HG03095 (cell line): ENCODE results near the gene B4GALT6.
"Not testable (repeated sequence)": the region's sequence is repeated elsewhere in the genome, so short reads cannot be mapped to it uniquely, and the experiment has no call there.

Source experiments
- ATAC-seq: cut with Tn5 transposase; IDR thresholded peaks from one replicate; pipeline ENCODE4 v1.9.1; 2021; ENCODE audit warnings: moderate library complexity; ENCODE audit not compliant: unreplicated experiment

Gene B4GALT6, protein sequence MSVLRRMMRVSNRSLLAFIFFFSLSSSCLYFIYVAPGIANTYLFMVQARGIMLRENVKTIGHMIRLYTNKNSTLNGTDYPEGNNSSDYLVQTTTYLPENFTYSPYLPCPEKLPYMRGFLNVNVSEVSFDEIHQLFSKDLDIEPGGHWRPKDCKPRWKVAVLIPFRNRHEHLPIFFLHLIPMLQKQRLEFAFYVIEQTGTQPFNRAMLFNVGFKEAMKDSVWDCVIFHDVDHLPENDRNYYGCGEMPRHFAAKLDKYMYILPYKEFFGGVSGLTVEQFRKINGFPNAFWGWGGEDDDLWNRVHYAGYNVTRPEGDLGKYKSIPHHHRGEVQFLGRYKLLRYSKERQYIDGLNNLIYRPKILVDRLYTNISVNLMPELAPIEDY

DNA sequence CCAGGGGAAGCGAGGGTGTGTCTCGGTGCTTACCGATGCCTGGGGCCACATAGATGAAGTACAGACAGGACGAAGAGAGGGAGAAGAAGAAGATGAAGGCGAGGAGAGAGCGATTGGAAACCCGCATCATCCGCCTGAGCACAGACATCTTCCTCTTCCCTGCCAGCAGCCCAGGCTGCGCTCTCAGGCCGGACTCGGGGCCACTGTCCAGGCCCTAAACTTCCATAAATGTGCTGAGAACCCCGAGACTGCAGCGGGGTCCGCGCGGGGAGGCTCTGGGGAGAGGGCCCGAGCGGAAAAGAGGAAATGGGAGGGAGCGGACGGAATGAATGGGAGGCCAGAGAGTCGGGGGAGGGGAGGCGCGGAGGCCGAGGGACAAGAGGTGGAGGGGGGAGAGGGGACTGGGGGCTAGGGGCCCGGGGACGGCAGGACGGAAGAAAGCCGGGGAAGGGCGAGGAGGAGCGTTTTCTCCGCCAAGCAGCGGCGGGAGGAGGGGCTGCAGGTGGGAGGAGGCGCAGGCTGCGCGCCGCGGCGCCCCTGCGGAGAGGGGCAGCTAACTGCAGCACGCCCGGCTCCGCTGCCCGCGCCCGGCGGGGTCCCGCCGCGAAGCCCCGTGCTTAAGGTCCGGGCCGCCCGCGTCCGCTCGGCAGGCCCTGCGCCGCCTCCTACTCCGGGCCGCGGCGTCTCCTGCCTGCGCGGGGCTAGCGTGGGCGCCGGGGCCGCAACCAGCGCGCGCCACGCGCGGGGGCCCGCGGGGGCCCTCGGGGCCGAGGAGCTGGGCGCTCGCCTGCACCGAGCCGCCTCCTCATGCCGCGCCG lies at the start of gene B4GALT6:
TSS of gene B4GALT6 (minus strand) at position 303 of the 818 bp plus-strand sequence. CDS start at position 148, 155 bp downstream.
- peak; percentile 32 for ATAC-seq

DNA sequence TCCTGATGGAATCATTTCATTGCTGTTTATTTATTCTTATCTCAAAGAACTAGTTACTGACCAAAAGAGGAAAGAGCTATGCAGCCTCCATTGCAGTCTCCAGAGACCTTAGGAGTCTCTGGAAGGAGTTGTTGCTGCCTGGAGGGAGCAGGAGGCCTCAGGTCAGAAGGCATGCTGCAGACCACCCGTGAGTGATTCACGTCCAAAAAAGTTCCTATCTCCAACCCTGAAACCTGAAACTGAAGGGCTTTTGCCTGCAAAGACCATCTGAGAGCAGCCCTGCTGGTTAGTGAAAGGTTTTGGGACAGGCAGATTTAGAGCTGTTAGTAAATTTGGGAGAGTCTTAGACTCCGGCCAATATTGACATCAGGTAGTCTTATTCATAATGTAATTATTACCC lies 47.2 kb upstream of the B4GALT6 start:
- no peak for ATAC-seq

DNA sequence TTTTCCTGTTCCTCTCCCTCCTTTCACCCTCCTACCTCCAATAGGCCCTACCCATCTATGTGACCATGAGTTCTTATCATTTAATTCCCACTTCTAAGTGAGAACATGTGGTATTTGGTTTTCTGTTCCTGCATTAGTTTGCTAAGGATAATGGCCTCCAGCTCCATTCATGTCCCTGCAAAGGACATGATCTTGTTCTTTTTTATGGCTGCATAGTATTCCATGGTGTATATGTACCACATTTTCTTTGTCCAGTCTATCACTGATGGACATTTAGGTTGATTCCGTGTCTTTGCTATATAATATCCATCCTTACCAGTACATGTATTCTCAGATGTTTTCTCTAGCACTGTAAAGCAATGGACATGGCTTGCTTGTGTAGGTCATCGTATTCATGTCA lies 44.8 kb upstream of the B4GALT6 start:
- ATAC-seq = not testable (repeated sequence)

DNA sequence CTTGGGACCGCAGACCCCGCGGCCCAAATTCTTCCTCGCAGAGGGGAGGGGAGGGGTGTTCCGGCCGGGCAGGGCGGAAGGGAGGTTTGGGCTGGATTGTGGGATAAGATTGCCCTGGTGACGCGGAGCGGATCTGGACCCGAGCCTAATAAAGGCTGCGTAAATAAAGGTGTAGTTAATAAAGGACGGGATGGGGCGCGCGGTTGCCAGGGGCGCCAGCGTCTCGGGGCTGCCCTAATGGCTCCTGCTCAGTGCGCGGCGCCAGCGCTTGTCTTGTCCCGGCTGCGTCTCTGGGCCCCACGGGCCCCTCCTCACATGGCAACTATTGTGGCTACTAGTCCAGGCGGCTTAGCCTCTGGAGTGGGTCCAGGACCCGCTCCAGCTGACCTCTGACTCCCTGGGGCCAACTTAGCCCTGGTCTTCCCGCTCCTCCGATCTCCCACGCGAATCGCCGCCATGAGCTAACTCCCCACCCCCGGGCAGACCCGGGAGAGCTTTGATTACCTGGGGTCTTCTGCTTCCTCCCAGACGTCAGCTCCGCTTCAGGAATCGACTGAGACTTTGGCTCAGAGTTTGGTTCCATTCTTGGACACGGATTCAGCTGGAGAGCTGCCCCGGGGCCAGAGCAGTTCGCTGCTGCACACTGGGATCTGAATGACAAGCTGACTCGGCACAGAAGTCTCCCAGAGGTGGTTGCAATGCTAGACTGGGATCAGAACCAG lies 39.8 kb upstream of the B4GALT6 start:
- ATAC-seq = no peak

DNA sequence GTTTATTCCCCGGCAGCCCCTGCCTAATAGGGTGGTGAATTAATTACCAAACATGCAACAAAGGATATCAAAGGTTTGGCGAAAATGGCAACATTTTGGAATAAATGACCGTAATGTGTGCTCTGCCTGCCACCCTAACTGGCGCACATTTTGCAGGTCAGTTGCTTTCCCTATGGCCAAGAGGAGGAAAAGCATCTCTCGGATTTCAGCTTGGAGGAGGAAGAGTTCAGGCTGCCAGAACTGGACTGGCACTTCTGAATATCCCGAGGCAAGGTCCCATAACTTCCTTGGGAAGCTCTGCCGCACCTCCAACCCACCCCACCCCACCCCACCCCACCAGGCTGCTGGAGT lies 39.2 kb upstream of the B4GALT6 start:
- ATAC-seq = no peak

DNA sequence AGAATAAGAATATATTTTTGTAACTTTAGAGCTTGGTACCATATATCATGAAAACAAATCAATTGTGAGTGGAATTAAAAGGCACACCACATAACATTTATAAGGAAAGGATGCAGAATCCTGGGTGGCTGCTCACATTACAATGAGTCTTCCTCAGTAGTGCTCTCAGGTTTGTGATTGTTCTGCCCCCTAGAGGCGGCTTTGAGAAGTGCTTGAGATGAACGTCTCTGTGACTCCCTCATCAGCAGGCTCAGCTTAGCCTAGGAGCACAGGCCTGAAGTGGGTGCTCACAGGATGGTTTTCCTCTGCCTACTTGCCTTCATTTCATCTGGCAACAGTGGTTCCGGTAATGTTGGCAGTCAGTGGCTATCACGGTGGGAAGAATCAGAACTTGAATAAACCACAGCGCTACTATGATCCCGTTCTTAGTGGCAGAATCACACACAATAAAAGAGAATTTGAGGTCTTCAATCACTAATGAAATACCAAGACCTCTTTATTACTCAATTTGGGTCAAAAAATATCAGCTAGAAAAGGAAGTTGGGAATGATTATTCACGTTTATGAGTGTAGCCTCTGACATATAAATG lies 38.1 kb upstream of the B4GALT6 start:
- ATAC-seq = peak; percentile 97

DNA sequence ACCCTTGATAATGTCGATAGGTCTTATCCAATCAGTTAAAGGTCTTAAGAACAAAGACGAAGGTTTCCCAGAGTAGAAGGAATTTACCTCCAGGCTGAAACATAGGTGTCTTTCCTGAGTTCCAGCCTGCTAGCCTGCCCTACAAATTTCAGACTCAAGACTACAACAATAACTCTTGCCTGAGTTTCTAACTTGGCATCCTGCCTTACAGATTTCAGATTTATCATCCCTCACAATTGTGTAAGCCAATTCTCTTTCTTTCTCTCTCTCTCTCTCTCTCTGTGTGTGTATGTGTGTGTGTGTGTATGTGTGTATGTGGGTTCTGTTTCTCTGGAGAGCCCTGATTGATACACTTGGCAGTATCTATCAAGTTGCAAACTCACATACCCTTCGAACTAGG lies 37.2 kb upstream of the B4GALT6 start:
- no peak for ATAC-seq

DNA sequence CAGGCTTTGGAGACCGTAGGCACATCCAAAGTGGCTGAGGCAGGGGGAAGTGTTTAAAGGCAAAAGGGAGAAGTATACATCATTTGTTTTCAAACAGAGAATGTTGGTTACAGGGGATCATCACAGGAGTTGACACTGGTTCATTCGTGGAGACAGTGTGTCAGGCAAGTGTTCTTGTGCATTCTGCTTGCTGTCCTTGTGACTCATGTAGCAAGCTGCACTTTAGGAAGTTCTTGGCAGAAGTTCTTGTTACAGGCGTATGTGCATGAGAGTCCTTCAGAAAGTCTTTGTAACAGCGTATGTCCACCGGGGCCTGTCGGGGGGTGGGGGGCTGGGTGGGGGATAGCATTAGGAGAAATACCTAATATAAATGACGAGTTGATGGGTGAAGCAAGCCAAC lies 36.5 kb upstream of the B4GALT6 start:
- ATAC-seq = no peak

DNA sequence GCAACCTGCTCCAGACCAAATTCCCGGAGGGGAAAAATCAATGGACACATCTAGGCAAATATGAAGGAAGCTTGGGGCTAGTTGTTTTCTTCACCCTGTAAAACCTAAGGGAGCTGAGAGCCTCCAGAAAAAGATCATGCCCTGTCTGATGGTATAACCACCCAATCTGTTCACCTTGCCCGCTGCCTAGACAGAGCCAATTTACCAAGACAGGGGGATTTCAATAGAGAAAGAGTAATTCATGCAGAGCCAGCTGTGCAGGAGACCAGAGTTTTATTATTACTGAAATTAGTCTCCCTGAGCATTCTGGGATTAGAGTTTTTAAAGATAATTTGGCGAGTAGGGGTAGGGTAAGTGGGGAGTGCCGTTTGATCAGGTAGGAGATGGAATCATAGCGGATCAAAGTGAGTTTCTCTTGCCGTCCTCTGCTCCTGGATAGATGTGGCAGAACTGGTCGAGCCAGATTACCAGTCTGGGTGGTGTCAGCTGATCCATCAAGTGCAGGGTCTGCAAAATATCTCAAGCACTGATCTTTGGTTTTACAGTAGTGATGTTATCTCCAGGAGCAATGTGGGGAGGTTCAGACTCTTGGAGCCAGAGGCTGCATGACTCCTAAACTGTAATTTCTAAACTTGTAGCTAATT lies 35.1 kb upstream of the B4GALT6 start:
- no peak for ATAC-seq

DNA sequence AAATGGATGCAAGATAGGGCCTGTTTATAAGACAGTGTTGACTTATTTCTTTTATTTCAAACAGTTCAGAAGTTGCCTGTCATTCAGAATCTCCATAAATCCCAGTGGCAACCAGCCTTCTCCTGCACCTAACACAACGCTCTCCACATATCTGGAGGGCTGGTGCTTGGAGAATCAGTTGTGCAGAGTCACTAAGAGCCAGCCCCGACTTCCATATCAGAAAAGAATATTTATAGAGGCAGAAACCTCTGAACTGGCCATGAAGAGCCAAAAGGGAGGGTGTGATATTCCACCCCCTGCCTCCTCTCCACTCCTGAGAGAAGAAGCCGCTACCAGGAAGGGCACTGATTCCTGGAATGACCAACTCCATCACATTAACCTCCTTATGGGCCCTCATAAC lies 34.0 kb upstream of the B4GALT6 start:
- no peak for ATAC-seq

DNA sequence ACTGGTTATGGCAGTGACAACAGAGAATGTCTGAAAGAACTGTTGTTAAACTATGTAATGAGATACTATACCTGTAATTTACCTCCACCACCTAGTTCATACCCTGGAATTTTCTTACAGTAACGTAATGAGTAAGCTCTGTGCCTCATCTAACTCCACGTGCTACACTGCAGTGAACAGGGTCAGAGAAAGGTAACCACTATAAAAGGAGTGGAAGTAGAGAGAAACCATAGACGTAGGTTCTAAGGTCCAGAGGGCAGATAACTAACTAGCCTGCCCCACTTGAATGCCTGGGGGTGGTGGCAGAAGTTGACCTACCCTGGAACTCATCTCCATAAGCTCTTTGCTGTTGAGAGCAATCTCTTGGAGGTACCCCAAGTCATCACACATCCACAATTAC lies 32.0 kb upstream of the B4GALT6 start:
- no peak for ATAC-seq

DNA sequence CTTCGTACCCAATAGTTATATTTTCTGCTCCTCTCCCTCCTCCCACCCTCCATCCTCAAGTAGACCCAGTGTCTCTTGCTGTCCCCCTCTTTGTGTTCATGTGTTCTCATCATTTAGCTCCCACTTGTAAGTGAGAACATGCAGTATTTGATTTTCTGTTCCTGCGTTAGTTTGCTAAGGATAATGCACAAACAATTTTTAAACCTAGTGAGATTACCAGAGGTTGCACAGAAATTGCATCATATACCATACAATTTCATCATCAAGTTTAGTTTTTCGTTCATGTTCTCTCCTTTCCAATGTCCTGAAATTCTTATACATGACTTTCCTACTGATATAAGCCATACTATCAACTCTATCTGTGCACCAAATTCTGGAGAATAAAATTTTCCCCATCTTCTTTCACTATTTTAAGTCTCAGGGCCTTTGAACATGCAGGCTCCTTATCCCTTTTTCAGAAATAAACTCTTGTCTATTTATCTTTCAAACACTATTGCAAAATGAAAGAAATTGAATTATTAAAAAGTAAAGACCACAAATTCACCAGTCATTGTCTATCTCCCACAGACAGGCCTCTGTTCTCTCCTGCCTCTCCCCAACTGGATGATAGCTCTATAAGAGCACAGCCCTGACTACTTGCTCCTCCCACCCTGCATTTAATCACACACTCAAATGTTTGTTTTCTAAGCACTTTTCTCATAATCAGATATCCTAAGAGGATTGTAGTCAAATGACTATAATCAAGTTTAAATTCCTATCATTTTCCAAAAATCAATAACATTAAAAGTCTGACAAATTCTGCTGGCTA lies 27.2 kb upstream of the B4GALT6 start:
- ATAC-seq = no peak

DNA sequence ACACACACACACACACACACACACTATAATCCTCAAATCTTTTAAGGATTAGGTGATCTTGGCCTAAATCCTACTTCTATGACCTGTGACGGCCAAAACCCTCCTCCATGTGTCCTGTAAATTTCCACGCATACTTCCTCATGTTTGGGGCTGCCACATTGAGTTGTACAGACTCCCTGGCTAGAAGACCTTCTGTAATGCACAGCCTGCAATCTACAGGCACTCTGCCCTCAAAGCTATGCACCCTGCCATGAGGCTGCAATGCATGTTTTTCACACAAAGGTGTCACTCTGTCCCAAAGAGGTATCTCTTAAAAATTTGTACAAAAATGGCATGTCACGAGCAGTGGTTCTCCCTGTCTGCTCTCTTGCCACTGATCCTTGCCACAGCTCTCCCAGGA lies 26.4 kb upstream of the B4GALT6 start:
- no peak for ATAC-seq

DNA sequence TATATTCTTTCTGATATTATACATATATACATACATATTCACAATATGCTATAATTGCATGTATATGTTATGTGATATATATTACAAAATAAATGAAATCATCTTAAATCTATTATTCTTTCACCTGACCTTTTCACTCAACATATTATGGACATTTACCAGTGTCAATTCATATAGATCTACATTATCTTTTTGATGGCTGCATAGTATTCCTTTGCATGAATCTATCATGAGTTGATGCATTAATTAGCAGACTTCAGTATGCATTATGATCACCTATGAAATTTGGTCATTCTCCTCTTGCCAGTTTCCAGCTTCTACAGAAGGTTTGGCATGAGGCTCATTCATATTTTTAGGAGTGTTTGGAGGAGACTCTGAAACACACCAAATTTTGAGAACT lies 23.4 kb upstream of the B4GALT6 start:
- no peak for ATAC-seq

DNA sequence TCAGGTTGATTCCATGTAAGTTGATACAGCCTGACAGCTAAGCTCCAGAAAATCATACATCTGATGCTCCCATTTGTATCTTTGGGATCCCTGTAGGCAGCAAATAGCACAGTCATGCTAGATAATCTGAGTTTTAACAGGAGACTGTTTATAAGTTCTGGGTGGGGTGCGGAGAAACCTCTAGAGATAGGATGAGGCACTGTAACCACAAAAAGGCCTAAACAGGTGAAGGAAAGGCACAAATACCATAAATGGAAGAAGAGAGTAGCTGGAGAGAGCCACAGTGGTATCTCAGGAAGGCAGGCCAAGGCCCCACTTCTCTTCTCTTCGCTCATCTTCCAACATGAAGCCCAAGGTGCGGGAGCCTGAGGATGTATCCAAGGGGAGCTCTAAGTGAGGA lies 18.1 kb upstream of the B4GALT6 start:
- no peak for ATAC-seq

DNA sequence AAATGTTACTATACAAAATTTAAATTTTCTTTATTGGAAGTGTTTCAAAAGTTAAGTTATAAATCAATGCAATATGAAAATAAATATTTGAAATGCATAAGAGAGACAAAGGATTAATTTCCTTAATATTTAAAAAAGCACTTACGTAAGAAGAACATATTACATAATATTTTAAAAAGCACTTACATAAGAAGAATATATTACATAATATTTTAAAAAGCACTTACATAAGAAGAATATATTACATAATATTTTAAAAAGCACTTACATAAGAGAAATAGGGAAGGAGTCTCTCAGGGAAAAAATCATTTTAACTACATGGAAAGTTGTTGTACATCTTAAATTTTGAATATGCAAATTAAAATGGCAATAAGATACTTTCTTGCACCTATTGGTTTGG lies 17.4 kb upstream of the B4GALT6 start:
- no peak for ATAC-seq

DNA sequence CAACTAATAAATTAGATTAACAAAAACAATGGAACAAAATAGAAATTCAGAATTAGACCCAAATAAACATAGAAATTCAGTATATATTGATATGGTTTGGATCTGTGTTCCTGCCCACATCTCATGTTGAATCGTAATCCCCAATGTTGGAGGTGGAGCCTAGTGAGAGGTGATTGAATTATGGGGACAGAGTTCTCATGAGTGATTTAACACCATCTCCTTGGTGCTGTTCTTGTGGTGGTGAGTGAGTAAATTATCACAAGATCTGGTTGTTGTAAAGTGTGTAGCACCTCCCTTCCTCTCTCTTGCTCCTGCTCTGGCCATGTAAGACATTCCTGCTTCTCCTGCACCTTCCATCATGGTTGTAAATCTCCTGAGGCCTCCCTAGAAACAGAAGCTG lies 16.6 kb upstream of the B4GALT6 start:
- no peak for ATAC-seq

DNA sequence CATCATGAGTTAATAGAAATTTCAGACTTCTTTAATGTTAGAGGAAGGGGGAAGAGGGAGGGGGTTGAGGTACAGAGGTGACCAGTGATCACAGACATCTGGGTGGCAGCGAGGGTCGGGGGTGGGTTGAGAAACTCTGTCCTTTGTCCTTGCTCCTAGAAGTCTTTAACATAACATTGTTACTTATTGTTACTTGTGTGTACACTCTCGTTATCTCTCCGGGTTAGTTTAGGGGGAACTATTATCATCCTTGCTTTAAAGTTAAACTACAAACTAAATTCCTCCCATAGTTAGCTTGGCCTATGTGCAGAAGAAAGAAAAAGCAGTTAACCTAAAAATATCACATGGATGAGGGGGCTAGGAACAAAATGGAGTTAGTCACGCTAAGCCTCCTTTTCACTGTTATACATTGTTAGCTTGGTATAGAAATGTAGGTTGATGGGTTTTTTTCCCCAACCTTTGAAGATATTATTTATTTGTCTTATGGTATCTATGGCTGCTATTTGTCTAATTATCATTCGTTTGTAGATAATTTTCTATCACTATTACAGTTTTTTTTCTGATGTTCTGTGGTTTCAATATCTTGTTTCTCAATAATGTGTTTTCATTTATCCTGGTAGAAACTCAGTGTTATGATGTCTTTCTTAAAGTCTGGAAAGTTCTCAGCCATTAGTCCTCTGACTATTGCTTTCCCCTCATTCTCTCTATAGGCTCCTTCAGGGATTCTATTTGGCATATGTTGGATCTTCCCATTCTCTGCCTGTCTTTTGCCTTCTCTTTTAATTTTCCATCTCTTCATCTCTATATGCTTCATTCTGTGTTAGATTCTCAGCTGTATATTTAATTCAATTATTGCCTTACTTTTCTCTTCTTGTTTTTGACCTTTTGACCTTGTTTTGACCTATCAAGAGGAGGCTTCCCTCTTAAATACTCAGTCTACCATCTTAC lies 13.2 kb upstream of the B4GALT6 start:
- no peak for ATAC-seq

DNA sequence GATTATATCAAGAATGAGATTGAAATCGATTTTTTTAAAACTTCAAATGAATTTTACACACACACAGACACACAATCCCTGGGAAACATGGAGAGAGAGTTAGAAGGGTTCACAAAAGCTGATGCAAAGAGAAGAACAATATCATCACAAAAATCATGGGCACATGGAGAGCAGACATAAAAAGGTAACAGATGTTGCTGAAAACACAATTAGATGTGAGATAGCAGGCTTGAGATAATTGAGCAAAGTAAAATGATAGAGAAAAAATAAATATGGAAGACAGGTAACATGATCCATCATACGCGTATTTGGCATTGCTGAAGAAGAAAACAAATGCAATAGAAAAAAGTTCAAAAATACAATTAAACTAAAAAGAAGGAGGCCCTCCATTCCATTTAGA lies 11.6 kb upstream of the B4GALT6 start:
- no peak for ATAC-seq
